ENCODE results near the gene ITPRIPL2. TPM values are rescaled to one million over a fixed set of nuclear protein-coding genes. Genes with fewer than 3 reads are reported as not detected.

The ITPRIPL2 gene
- total RNA-seq: 20.2 and 21.8 TPM in 2 replicates
- long read RNA-seq, full-length matches to known transcripts: 1 of 1 reads
- long read RNA-seq, partial matches to known transcripts: 0 of 1 reads
- long read RNA-seq, other reads (novel, unspliced or antisense): 0 of 1 reads

DNA sequence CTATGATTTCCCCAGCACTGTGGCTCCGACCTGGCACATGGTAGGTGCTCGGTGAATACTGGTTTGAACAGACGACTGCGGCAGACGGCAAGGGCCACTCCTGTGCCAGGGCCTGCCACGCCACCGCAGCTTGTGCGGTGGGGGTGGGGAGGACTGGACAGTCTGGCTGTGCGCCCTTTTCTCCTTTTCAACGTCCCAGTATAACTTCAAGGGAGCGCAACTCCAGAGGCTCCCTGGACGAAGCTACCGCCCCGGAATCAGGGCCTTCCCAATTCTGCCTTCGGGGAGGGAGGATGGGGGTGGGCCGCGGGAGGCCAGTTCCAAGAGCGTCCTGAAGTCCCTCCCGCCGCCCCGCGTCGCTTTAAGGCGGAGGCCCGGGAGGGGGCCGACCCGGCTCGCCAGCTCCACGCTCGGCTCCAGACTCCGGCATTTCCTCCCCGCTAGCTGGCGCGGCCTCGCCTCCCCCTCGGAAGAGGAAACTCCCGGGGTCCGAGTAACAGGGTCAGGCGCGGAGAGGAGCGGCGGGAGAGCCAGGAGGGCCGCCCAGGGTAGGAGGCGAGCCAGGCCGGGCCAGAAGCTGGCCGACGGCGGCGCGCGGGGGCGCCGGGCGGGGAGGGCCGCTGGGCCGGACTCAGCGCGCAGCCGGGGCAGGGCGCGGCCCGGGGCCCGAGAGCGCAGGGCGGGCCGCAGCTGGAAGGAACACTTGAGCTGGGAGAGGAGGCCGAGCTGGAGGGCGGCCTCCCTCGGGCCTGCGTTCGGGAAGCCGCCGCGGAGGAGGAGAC, at the start of gene ITPRIPL2:
ITPRIPL2 (plus strand) TSS at position 388 of the 782 bp plus-strand sequence. CDS start 498 bp downstream, outside the sequence.
- DNase-seq (ENCODE audit: low read depth, low spot score): peak; percentile 58
- peak within 1 kb of the TSS; percentile 98 for H3K27ac Mint-ChIP-seq (ENCODE audit: unreplicated experiment)
- H3K36me3 Mint-ChIP-seq (ENCODE audit: low read depth): peaks cover under 1% of the 10 kb centered on the region
- no peaks in the 10 kb centered on the region for H3K27me3 Mint-ChIP-seq (ENCODE audit: low read depth)
- H3K9me3 Mint-ChIP-seq: no peaks in the 10 kb centered on the region
- peaks cover 29% of the 10 kb centered on the region for H3K4me1 Mint-ChIP-seq
- peak within 1 kb of the TSS; percentile 88 for H3K4me3 Mint-ChIP-seq
- TF ChIP-seq, protein P1, sequence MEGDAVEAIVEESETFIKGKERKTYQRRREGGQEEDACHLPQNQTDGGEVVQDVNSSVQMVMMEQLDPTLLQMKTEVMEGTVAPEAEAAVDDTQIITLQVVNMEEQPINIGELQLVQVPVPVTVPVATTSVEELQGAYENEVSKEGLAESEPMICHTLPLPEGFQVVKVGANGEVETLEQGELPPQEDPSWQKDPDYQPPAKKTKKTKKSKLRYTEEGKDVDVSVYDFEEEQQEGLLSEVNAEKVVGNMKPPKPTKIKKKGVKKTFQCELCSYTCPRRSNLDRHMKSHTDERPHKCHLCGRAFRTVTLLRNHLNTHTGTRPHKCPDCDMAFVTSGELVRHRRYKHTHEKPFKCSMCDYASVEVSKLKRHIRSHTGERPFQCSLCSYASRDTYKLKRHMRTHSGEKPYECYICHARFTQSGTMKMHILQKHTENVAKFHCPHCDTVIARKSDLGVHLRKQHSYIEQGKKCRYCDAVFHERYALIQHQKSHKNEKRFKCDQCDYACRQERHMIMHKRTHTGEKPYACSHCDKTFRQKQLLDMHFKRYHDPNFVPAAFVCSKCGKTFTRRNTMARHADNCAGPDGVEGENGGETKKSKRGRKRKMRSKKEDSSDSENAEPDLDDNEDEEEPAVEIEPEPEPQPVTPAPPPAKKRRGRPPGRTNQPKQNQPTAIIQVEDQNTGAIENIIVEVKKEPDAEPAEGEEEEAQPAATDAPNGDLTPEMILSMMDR (conservative IDR thresholded peaks at IDR 0.05): no peak

DNA sequence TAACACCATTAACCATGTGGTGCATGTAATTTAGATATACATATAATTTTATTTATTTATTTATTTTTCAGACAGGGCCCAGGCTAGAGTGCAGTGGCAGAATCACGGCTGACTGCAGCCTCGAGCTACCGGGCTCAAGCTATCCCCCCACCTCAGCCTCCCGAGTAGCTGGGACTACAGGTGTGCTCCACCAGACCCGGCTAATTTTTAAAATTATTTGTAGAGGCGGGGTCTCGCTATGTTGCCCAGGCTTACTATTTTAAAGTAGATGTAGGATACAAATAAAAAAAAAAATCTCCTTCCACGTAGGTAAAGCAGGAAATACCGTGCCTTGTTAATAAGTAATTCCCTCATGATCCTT, 46.8 kb upstream of the ITPRIPL2 start:
- peaks cover 3% of the 10 kb centered on the region for H3K36me3 Mint-ChIP-seq (ENCODE audit: low read depth)
- peaks cover 10% of the 10 kb centered on the region for H3K4me1 Mint-ChIP-seq
- TF ChIP-seq, protein P1 (conservative IDR thresholded peaks at IDR 0.05): no peak
- H3K27ac Mint-ChIP-seq (ENCODE audit: unreplicated experiment): peak overlapping the region; percentile 87
- no peaks in the 10 kb centered on the region for H3K27me3 Mint-ChIP-seq (ENCODE audit: low read depth)
- H3K4me3 Mint-ChIP-seq: peak overlapping the region; percentile 96
- H3K9me3 Mint-ChIP-seq: no peaks in the 10 kb centered on the region
- DNase-seq (ENCODE audit: low read depth, low spot score): no peak

- H3K9me3 Mint-ChIP-seq: no peaks in the 10 kb centered on the region
- H3K27me3 Mint-ChIP-seq (ENCODE audit: low read depth): no peaks in the 10 kb centered on the region
- peak; percentile 94 for DNase-seq (ENCODE audit: low read depth, low spot score)
- H3K4me1 Mint-ChIP-seq: peaks cover 10% of the 10 kb centered on the region
- peak within 1 kb of the TSS; percentile 96 for H3K4me3 Mint-ChIP-seq
- H3K27ac Mint-ChIP-seq (ENCODE audit: unreplicated experiment): peak within 1 kb of the TSS; percentile 87
- peaks cover 6% of the 10 kb centered on the region for H3K36me3 Mint-ChIP-seq (ENCODE audit: low read depth)
- TF ChIP-seq, protein P1 (conservative IDR thresholded peaks at IDR 0.05): no peak
Measured at GRCh38 chr16:19067349-19068236, 46.2 kb upstream of the ITPRIPL2 start, which contains the start of gene COQ7. Gene COQ7 (plus strand): TSS chr16:19067614. CDS start chr16:19067665, 51 bp downstream.

DNA sequence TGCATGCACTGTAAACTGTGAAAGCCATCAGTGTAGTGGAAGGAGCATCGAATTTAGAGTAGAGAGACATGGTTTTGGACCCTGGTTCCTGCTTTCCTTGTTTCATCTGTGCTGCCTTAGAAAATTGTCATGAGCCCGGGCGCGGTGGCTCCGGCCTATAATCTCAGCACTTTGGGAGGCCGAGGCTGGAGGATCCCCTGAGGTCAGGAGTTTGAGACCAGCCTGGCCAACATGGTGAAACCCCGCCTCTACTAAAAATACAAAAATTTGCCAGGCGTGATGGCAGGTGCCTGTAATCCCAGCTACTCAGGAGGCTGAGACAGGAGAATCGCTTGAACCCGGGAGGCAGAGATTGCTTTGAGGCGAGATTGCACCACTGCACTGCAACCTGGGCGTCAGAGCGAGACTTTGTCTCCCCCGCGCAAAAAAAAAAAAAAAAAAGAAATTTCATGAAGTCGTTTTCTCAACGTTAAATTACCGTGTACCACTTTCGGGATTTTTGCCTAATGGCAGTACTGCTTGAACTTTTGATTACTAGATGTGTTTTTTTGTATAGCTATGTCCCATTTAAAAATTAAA, 45.4 kb upstream of the ITPRIPL2 start:
- H3K9me3 Mint-ChIP-seq: no peaks in the 10 kb centered on the region
- H3K4me1 Mint-ChIP-seq: peaks cover 10% of the 10 kb centered on the region
- H3K27ac Mint-ChIP-seq (ENCODE audit: unreplicated experiment): peak overlapping the region; percentile 87
- H3K4me3 Mint-ChIP-seq: peak overlapping the region; percentile 96
- H3K36me3 Mint-ChIP-seq (ENCODE audit: low read depth): peaks cover 6% of the 10 kb centered on the region
- TF ChIP-seq, protein P1 (conservative IDR thresholded peaks at IDR 0.05): no peak
- DNase-seq (ENCODE audit: low read depth, low spot score): no peak
- H3K27me3 Mint-ChIP-seq (ENCODE audit: low read depth): no peaks in the 10 kb centered on the region

Measured in neural crest cell (in vitro differentiated cells).